CD4-positive, alpha-beta T cell treated with Interleukin-15 for 4 hours (primary cell): Measurements from ENCODE around the gene UQCC3.
"Not testable (repeated sequence)": the region's sequence is repeated elsewhere in the genome, so short reads cannot be mapped to it uniquely, and the experiment has no call there.

ENCODE experiments used
- DNase-seq: peaks from one replicate; pipeline ENCODE4 v3.0.0-alpha.2; 2020; ENCODE audit warnings: low spot score

The UQCC3 gene

DNA sequence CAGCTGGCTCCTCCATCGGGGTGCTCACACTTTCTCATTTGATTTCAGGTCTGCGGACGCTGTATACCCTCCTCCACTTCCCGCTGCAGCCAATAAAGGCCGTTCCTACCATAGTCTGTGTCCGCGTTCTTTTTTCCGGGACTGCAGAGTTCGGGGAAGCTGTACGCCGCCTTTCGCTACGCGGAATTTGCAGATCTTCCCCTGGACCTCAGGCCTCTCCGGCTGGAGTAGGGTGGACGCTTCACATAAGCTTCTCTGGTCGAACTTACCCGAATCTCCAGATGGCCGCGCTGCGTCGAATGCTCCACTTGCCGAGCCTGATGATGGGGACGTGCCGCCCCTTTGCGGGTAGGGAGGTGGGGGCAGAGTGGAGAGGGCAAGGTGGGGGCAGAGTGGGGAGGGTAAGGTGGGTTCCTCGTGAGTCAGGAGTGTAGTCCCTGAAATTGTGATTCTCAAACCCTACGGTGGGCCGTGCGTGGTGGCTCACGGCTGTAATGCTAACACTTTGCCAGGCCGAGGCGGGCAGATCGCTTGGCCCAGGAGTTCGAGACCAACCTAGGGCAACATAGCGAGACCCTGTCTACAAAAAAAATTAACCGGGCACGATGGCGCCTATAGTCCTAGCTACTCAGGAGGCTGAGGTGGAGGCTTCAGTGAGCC, 5.7 kb upstream of the UQCC3 start:
- peak; percentile 72 for DNase-seq

DNA sequence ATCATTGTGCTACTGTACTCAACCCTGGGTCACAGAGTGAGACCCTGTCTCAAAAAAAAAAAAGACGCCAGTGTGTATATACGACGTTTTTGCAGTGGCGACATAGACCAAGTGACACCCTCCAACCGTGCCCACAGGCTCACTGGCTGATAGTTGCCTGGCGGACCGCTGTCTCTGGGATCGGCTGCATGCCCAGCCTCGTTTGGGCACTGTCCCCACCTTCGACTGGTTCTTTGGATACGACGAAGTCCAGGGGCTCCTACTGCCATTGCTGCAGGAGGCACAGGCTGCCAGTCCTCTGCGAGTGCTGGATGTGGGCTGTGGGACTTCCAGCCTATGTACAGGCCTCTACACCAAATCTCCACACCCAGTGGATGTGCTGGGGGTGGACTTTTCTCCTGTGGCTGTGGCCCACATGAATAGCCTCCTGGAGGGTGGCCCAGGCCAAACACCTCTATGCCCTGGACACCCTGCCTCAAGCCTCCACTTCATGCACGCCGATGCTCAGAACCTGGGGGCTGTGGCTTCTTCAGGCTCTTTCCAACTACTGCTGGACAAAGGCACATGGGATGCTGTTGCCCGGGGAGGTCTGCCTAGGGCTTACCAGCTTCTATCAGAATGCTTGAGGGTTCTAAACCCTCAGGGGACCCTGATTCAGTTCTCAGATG, 5.1 kb upstream of the UQCC3 start:
- DNase-seq, result no peak

DNA sequence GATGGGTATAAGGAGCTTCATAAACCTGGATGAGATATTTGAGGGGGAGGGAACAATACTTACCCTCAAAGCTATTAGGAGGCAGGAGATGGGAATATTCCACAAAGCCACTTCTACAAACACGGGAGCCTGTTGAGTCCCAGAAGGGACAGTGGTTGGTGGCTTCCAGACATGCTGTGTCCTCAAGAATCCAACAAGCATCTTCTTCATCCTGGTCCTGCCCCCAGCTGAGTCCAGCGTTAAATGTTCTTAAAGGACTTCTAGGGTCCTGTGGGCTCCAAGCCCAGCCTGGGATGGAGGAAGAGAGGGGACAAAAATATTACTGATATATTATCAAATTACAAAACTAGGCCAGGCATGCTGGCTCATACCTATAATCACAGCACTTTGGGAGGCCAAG, 4.0 kb upstream of the UQCC3 start:
- DNase-seq, result no peak

DNA sequence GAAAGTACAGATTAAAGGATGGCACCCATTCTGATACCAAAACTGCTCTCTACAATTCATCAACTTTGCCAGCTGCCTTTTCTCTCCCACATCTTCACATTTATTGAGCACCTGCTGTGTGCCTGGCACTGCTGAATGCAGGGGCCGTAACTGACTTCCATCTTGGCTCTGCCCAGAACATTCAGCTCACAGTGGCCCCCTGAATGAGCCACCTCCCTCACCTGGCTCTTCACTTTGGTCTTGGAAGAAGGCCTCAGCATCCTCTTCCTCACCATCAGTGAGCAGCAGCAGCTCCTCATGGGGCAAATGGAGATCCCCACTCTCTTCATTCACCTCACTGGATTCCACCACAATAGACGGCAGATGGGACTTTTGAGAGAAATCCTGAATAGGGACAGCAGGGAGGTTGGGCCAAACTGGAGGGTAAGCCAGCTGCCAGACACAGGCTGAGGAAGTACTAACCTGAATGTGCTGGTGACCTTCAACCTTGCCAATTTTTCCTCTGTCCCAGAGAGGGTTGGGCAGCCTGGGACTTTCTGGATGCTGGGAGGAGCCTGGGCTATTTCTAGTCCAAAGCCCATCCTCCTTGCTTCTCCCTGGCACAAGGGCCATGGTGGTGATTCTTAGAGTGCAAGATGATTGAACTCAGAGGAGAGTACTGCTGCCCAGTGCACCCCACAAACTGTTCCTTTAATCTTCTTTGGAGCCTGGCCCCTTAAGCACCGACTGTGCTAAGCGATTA, 1.9 kb upstream of the UQCC3 start:
- no peak for DNase-seq

DNA sequence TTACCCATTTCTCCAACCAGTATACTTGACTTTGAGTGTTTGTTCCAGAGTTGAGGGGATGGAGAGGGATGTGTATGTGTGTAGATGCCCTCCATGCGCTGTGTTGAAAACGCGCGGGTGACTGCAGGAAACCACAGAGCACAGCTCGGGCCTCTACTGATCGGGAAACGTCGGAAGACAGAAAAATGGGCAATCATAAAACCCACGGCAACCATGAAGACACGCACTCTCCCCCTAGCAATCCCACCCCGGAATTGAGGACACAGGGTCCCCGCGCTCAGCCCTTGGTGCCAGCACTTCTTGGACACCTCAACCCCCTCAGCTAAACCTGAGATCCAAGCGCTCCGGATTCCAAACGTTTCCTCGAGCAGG, 251 bp upstream of the UQCC3 start:
- DNase-seq, result no peak

DNA sequence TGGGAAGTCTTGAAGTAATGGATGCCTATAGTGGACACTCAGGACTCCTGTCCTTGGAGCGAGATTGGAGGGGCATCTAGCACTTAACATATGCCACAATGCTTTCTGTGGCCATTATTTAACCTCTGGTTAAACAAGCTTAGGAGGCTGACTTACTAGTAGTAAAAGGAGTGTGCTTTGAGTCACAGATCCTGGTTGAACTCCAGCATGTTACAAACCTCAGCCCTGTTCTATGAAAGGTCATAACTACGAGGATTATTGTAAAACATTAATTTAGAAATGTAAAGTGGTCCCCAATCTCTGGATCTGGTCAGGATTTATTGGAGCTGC, 1.7 kb downstream of the UQCC3 start:
- no peak for DNase-seq

DNA sequence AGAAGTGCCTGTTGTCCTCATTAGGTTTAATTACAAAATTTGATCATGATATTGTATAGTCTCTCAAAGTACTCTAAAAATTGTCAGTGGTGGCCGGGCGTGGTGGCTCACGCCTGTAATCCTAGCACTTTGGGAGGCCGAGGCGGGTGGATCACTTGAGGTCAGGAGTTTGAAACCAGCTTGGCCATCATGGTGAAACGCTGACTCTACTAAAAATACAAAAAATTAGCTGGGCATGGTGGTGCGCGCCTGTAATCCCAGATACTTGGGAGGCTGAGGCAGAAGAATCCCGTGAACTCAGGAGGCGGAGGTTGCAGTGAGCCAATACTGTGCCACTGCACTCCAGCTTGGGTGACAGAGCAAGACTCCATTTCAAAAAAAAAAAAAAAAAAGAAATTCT, 3.9 kb downstream of the UQCC3 start:
- not testable (repeated sequence) for DNase-seq

DNA sequence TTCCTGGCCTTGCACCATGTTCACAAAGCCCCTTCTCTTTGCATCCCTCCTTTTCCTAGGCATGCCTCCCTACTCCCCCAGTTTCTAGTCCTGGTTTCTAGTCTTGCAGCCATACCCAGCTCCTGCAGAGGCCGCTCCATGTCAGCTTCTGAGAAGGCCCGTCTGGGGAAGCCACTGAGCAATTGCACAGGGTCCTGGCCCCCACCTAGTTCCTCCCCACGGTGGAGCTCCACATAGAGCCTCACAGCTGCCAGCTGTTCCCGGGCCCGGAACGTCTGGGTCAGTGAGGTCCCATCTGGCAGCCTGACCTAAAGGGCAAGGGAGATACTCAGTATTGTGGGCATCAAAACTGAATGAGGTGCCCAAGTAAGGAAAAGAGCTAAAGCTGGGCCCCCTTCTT, 5.2 kb downstream of the UQCC3 start:
- DNase-seq, result no peak

DNA sequence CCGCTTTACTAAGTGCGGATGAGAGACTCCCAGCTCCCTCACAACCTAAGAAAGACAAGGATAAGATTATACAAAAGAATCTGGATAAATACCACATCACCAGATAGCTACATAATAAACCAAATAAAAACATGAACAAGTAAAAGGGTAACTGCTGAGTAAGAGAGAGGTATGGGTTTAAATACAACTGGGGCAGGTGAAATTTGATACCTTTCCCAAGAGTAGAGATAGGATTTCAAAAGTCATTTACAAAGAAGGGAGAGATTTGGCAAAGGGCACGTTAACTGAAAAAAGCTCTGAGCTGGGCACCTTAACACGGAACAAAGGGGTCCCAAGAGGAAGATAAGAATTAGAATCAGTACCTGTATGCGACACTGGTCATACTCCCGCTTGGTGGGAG, 5.7 kb downstream of the UQCC3 start:
- no peak for DNase-seq

DNA sequence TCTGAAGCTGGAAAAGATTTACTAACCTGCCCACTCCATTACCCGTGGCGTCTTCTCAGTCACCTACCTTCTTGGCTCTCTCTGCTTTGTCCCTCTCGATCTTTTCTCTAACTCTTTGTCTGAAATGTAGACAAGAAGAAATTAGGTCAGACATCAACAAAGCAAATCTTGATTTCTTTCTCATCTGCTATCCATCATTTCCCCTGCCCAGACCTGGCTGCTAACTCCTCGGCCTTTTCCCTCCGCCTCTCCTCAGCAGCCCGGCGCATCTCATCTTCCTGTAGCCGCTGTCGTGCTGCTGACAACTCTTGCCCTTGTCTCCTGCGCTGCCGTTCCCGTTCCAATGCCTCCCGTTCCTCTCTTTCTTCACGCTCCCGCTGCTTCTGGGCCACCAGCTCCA, 6.2 kb downstream of the UQCC3 start:
- no peak for DNase-seq

DNA sequence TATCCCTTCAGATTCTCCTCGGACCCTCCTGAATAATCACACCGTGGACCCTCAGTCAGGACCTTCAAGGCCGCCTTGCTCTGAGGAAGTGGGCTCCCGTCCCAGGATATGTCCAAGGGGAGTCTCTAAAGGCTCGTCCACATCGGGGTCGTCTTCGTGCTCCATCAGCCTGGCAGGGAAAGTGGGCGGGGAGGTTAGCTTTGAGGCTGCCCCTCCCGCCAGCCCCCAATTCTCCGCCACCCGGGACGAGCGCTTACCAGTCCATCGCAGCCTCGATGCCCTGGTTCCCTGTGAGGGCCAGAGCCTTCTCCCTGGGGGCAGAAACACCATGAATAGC, 6.9 kb downstream of the UQCC3 start:
- no peak for DNase-seq

DNA sequence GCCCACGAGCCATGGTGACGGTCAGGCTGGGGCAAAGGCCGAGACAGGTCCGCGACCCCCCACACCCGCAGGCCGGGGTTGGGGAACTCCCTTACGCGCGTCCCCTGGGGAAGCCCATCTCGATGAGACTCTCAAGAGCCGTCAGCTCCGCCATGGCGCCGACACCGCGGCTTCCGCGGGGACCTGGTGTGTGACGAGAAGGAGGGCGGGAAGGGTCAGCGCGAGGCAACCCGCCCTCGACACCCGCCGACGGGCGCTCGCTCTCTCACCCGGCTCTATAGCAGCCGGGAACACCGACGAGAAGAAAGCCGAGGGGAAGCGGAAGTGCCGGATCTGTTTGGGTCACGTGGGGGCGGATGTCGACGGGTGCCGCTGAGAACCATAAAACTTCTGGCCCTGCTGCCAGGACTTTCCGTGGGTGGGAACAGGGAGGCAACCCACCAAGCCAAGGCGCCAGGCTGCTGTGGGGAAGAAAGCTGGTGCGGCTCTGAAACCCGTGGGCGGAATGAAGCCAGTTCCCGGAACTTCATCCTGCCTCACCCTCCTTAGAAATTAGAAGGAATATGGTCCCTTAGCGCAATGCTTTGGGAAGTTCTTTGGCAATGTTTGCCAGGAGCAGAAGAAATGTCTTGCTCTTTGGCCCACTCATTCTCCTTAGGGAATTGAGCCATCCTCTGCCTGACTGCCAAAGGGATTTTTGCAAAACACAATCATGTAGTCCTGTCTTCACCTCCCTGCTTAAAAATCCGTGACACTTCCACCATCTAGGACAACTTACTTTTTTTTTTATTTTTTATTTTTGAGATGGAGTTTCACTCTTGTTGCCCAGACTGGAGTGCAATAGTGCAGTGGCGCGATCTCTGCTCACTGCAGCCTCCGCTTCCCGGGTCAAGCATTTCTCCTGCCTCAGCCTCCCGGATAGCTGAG, 7.6 kb downstream of the UQCC3 start, which contains the start of gene UBXN1:
Gene UBXN1, minus strand, starts transcription at position 304 of the 927 bp plus-strand sequence. Its CDS starts 150 bp downstream, at position 154.
- peak; percentile 85 for DNase-seq

DNA sequence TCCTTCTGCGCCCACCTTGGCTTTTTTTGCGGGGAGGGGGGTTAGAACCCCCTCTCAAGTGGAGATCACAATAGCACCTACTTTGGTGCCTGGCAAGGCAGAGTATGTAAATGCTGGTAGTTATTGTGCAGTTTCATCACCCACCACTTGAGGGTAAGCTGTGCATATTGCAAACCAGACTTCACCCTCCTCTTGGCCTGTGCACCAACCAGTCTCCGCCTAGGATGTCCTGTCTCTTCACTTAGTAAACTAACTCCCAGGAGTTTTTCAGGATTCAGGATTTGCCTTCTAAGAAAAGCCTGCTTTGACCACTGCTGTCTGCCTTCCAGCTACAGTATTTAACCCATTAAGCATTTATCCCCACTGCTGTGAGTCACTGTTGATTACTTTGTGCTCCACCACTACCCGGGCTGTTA, 9.4 kb downstream of the UQCC3 start:
- peak; percentile 51 for DNase-seq

DNA sequence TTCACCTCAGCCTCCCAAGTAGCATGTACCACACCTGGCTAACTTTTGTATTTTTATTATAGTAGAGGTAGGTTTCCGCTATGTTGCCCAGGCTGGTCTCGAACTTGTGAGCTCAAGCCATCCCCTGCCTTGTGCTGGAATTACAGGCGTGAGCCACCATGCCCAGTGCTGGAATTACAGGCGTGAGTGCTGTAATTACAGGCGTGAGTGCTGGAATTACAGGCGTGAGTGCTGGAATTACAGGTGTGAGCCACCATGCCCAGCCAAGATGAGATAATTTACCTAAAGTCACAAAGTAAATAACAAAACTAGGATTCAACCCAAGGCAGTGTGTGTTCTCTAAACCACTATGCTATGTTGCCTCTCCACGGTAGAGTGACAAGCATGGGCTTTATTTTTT, 11.0 kb downstream of the UQCC3 start:
- no peak for DNase-seq

DNA sequence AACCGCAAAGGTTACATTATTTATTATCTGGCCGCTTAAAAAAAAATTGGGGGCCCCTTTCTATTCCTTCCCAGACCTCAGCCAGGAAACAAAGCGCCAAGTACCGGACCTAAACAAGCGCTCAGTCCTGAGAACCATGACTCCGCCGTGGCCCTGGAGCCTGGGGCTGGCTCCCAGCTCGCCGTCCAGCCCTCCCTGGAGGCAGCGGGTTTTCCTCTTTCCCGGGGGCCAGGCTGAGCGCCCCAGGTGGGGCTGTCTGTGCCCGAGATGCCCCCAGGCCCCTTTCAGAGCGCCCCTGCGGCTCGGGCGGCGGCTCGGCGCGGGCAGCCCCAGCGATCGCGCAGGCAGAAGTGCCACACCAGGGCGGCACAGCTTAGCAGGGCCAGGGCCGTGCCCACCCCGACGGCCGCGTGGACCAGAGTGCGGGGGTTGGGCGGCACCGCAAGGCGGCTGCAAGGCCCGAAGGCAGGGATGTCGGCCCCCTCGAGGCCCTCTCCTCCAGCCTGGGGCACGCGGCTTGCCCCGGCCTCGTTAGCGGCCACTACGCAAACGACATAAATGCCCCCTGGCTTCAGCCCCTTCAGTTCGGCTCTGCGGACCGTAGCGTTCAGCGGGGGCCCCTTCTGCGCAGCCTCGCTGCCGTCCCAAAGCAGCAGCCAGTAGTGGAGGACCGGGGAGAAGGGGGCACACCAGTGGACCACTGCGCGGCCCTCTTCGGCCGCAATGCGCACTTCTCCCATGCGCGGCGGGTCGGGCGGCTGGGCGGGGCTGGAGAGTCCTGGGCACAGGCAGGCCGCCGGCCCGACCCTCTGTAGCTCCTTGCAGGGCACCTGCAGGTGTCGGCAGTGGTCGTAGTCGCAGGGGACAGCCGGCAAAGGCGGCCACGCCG, 16.3 kb downstream of the UQCC3 start:
- no peak for DNase-seq

DNA sequence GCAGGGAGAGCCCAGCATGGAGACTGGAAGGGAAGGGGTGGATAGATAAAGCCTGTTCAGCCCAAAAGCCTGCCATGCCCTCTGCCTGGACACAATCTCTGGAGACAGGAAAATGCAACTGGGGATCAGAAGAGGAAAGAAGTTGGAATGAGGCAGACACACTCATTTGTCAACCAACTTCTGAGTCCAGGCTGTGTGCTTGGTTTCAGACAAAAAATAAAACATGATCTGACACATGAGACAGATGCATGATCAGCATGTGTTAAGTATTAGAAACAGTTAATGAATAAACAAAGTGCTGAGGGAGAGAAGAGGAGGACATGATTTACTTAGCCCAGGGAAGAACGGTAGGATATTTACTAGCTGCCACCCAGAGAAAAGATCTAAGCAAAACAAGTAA, 17.0 kb downstream of the UQCC3 start:
- no peak for DNase-seq

DNA sequence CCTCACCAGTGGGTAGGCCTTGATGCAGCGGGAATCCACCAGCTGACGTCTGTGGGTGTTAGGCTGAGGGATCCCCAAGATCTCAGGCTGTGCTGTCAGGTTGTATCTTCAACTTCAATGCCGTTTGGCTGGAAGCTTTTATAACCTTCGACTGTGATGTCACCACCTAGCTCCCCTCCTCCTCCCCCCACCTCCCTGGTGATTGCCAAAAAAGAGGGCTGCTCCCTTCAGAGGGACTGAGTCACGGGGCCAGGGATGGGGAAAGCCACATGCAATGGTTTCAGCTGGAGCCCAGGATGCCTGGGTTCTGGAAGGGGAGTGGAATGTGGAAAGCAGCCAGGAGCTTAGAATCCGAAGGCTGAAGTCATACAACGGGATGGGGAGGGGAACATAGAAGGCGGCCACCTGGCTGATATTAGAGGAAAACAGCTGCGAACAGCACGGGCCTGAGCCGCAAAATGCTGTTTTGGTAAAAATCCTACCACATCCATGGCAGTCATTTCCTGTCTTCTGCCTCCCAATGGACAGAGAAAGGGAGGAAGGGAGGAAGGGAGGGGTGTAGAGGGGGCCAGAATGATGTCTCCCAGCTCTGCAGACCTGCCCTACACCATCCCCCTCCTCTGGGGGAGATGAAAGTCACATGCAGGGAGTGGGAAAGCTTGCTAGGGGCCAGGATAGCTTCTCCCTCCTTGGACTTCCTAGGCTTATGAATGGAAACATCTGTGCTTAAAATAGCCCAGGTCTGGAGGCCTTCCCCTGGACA, 18.1 kb downstream of the UQCC3 start, which contains the start of gene LRRN4CL:
Gene LRRN4CL, minus strand, starts transcription at position 110 of the 763 bp plus-strand sequence. CDS start 1,022 bp downstream, outside the sequence.
- no peak for DNase-seq

DNA sequence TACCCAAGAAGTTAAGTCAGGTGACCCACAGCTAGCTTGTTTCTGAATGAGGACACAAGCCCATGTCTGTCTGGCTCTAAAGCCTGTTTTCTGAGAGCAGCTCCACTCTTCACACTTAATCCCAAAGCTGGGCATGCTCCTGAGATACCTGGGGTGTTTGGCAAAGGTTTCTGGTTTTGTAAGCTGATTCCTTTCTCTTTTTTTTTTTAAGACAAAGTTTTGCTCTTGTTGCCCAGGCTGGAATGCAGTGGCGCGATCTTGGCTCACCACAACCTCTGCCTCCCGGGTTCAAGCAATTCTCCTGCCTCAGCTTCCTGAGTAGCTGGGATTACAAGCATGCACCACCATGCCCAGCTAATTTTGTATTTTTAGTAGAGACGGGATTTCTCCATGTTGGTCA, 22.2 kb downstream of the UQCC3 start:
- not testable (repeated sequence) for DNase-seq

DNA sequence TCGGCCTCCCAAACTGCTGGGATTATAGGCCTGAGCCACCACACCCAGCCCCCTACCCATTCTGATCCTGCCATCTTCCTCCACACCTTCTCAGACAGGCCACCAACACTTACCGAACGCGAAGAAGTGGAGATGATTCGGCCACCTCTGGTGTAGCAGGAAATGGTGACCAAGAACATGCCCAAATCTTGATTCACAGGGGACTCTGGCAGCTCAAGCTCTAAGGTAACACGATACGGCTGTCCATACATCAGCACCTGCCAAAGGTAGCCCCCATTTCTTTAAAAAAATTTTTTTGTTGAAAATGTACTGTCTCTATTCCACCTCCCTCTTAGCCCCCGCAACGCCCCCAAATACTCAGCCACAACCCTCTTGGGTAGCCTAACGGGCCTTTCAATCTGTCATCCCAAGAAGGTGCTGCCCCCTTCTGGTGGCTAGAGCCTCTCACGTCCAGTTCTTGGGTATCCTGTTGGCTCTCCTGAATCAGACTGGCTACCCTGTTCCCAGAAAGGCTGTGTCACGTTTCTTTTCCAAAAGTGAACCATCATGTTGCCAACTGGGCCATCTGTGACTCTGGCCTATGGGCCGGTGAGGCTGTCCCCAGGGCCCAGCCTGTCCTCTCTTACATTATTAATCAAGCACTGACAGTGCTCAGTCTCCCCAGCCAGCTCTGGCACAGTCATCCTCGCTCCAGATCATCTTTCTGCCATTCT, 23.1 kb downstream of the UQCC3 start:
- peak; percentile 81 for DNase-seq

DNA sequence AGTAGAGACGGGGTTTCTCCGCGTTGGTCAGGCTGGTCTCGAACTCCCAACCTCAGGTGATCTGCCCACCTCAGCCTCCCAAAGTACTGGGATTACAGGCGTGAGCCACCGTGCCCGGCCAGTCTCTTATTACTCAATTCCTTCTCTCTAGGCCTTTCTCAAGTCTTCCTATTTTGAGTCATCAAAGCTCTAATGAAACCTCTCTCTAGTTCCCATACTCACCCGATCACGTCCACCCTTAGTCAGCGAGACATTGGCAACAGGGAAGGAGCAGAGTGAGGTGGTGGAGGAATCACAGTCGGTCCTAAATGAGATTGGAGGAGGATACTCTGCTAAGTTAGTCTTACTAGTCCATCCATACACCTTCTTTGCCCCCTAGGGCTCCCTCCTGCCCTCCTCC, 30.8 kb downstream of the UQCC3 start:
- no peak for DNase-seq
